HG02885 (cell line): ENCODE measurements around the gene ATP2C2.

ENCODE experiments used
- ATAC-seq: cut with Tn5 transposase; IDR thresholded peaks from one replicate; pipeline ENCODE4 v1.9.1; 2021; ENCODE audit warnings: mild to moderate bottlenecking; ENCODE audit not compliant: unreplicated experiment, poor library complexity

ATP2C2 gene

DNA sequence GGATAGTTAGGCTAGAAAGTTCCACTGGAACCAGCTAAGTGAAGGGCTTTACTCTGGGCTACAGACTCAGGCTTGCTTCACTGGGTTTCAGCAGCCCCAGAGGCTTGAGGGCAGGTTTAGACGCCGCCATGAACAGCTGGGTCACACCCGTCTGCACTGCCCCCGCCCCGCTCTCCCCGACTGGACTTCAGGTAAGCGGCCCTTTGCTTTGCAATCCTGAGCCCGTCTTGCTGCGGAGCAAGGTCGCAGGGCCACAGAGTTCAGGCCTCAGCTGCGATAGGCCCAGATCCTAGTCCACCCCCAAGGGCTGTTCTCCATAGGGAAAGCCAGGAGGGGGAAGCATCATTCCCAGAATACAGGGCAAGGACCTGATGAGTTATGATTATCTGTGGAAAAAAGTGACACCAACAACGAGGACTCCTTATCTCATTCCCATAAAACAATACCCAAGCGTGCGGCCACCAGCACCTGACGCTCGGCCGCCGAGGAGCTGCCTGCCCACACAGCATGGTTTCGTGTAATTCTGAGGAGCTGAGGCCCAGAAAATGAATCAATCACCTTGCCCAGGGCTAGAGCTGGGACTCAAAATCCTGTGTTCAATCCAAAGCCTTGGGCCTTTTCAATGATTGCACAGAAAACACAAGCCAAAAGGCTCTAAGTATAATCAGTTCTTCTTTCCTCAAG, 115.7 kb downstream of the ATP2C2 start:
- ATAC-seq: no peak

GRCh38 chr16:84484579-84485254, 116.4 kb downstream of the ATP2C2 start:
- no peak for ATAC-seq

DNA sequence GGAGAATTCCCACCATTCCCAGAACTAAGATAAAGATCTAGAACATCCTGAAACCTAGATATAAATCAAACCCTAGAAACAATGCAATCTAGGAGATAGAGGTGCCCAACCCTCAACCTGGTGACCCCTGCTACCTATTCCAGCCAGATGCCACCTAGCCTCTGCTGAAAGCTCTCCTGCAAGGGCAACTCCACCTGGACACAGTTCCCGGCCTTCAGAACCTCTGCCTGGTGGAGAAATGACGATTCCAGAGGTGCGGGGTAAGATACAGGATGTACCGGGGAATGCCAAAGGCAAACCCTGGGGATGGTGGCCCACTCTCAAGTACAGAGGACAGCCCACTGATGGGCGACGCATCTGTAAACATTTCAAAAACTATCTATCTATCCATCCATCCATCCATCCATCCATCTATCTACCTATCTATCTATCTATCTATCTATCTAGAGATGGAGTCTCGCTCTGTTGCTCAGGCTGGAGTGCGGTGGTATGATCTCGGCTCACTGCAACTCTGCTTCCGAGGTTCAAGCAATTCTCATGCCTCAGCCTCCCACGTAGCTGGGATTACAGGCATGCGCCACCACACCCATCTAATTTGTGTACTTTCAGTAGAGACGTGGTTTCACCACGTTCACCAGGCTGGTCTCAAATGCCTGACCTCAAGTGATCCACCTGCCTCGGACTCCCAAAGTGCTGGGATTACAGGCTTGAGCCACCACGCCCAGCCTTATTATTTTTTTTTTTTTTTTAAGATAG, 117.1 kb downstream of the ATP2C2 start:
- ATAC-seq: no peak

GRCh38 chr16:84486126-84486525, 117.8 kb downstream of the ATP2C2 start:
- no peak for ATAC-seq

DNA sequence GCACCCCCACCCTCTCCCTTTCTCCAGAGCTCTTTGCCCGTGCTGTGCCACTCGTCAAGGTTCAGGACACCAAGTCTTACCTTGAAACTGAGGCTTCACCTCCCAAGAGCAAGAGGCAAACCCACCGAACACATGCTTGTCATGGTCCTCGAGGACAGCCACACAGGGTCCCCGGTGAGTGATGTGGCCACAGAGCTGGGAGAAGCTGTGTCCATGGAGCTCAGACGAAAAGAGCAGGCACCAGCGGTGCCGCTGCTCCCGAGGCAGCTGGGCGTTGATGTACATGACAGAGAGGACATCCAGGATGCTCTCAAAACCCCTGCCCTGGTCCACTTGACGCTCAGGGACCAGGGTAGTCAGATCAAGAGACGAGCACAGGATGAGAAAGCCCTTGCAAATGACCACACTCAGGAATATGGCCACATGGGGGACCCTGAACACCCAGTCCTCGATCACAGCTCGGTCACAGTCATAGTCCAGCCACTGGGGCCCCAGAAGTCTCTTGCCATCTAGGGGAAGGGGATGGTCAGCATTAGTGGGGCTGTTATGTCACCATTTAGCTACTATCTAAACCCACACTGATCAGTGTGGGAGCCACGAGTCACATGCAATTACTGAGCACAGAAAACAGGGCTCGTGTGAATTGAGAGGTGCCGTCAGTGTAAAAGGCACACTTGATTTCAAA, 118.4 kb downstream of the ATP2C2 start:
- no peak for ATAC-seq

- no peak for ATAC-seq
Observed at GRCh38 chr16:84487358-84487757, 119.0 kb downstream of the ATP2C2 start.

GRCh38 chr16:84489131-84489530, 120.8 kb downstream of the ATP2C2 start:
- ATAC-seq: no peak

- ATAC-seq: no peak
Observed at GRCh38 chr16:84495506-84495905, 127.2 kb downstream of the ATP2C2 start.

GRCh38 chr16:84496991-84497390, 128.7 kb downstream of the ATP2C2 start:
- ATAC-seq: no peak

DNA sequence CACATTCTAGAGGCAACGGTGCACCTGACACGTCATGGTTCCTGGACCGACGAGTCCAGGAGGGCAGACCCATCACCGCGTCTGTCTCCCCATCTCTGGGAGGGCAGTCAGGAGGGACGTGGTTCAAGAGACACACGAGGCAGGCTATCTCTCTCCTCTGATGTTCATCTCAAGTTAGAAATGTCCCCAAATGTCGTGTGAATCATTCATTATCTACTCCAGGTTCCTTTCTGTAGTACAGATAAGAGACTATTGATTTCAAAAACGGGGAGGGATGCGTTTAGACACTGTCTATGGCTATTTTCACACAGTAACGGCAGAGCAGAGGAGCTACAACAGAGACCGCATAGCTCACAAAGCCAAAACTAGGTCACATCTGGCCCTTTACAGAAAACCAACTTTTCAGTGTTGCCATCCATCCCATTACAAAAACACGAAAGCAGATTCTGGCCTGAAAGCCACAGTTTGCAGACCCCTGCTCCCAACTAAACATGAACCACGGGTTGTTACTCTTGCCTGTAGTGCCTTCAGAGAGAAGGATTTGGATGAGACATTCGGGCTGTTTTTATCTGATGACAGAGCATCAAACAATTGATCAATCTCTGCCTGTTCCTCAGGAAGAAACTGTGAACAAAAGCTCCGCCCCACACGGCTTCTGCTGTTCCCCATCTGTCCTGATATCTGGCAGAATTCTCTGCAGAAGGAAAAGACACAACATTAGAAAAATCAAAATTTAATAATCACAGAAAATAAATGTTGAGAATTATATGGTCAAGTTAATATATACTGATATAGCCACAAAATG, 129.3 kb downstream of the ATP2C2 start:
- no peak for ATAC-seq

- ATAC-seq: no peak
Observed at GRCh38 chr16:84498223-84498610, 129.9 kb downstream of the ATP2C2 start.

DNA sequence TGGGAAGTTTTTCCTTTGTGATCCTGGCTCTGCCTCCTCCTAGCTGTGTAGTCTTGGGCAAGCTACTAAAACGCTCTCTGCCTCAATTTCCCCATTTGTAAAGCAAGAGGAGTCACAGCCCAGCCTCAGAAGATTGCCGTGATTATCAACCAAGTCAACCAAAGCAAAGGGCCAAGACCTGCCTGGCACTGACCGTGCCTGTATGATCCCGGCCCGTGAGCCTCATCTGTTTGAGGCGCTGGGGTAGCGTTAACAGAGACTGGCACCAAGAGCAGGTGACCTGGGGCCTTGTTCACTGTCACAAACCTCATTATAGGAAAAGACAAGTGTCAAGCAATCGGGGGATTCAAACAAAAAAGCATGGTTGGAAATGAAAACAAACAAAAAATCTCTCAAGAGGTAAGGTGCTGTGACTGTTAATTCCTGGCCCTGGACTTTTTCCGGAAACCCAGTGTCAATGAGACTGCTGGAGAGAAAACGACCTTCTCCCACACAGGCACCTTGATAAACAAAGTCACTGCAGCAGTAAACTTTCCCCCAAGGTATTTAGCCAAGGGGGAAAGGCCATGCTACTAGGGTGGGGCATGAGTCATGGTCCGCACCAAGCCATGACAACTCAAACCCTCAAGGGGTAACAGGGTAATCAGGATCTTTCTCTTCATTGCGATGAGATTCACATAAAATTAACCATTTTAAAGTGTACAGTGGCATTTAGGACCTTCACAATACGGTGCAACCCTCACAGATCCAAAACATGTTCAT, 130.7 kb downstream of the ATP2C2 start:
- no peak for ATAC-seq

DNA sequence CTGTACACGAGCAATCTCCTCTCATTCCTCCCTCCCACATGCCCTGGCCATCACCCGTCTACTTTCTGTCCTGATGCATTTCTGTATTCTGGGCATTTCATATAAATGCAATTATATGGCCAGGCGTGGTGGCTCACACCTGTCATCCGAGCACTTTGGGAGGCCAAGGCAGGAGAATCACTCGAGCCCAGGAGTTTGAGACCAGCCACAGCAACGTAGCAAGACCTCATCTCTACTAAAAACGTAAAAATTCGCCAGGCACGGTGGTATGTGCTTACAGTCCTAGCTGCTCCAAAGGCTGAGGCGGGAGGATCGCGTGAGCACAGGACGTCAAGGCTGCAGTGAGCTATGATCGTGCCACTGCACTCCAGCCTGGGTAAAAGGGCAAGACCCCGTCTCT, 131.3 kb downstream of the ATP2C2 start:
- ATAC-seq: no peak

- ATAC-seq: no peak
Observed at GRCh38 chr16:84500531-84500930, 132.2 kb downstream of the ATP2C2 start.

- ATAC-seq: no peak
Observed at GRCh38 chr16:84501077-84501735, 132.9 kb downstream of the ATP2C2 start.

- ATAC-seq: no peak
Observed at GRCh38 chr16:84502075-84502474, 133.7 kb downstream of the ATP2C2 start.

DNA sequence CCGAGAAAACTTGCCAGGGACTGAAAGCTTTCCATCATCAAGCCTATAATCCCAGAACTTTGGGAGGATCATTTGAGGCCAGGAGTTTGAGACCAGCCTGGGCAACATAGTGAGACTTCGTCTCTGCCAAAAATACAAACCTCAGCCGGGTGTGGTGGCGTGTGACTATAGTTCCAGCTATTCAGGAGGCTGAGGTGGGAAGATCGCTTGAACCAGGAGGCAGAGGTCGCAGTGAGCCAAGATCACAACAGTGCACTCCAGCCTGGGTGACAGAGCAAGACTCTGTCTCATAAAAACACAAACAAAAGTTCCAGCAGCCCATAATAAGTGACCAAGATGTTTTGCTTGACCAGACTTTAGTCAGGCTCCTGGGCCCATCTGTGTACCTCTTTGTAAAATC, 134.2 kb downstream of the ATP2C2 start:
- no peak for ATAC-seq

GRCh38 chr16:84503751-84504395, 135.5 kb downstream of the ATP2C2 start:
- no peak for ATAC-seq
